ENCODE data around the gene TCEANC2.

- no peak for TF ChIP-seq CTCF (IDR thresholded peaks at IDR 0.05)
- TF ChIP-seq POLR2A (IDR thresholded peaks at IDR 0.05), result no peak
These were observed 6.6 kb upstream of the TCEANC2 start for GRCh38 chr1:54046671-54047383.

All from uterus (tissue), 2 donors.